Bronchial epithelial cell (primary cell): ENCODE data around the gene ZNF878. TPM values are rescaled to one million over a fixed set of nuclear protein-coding genes. Genes with fewer than 3 reads are reported as not detected.
A peak's percentile ranks its signal among the peaks of the same experiment; 100 is the strongest.

Experiments
- DNase-seq: peaks from one replicate; pipeline ENCODE4 v3.0.0-alpha.2; 2010; ENCODE audit warnings: low read depth
- FAIRE-seq: peaks from 2 replicates; lab custom pipeline; 2011; peaks lifted over from hg19 to GRCh38; lab: Jason Lieb, UNC
- H3K27me3 ChIP-seq: 2 replicates; pipeline ENCODE4 v1.5.1; 2011; ENCODE audit warnings: low read length; ENCODE audit not compliant: control insufficient read depth, insufficient read depth
- H3K36me3 ChIP-seq: 2 replicates; pipeline ENCODE4 v1.5.1; 2011; ENCODE audit warnings: low read length; ENCODE audit not compliant: control insufficient read depth, insufficient read depth
- H3K4me3 ChIP-seq: 2 replicates; pipeline ENCODE4 v1.5.1; 2011; ENCODE audit warnings: mild to moderate bottlenecking, low read depth, low read length, control low read depth
- total RNA-seq: library from RNA; depleted of rRNA; stranded (reverse); fragments of >200 nt; gene quantifications from 2 replicates; pipeline ENCODE4 v1.2.1, GENCODE V29; 2014
- TF ChIP-seq, protein P1 (sequence below): IDR thresholded peaks from 2 replicates; pipeline ENCODE4 v1.5.1; 2011; ENCODE audit warnings: mild to moderate bottlenecking, moderate library complexity, low read length, control low read depth, inconsistent platforms; ENCODE audit not compliant: insufficient read depth, severe bottlenecking

ZNF878 gene
- total RNA-seq, 1 donor from 2014 or later: not detected

GRCh38 chr19:12015753-12016116 is 37.0 kb downstream of the ZNF878 start:
- TF ChIP-seq, protein P1, sequence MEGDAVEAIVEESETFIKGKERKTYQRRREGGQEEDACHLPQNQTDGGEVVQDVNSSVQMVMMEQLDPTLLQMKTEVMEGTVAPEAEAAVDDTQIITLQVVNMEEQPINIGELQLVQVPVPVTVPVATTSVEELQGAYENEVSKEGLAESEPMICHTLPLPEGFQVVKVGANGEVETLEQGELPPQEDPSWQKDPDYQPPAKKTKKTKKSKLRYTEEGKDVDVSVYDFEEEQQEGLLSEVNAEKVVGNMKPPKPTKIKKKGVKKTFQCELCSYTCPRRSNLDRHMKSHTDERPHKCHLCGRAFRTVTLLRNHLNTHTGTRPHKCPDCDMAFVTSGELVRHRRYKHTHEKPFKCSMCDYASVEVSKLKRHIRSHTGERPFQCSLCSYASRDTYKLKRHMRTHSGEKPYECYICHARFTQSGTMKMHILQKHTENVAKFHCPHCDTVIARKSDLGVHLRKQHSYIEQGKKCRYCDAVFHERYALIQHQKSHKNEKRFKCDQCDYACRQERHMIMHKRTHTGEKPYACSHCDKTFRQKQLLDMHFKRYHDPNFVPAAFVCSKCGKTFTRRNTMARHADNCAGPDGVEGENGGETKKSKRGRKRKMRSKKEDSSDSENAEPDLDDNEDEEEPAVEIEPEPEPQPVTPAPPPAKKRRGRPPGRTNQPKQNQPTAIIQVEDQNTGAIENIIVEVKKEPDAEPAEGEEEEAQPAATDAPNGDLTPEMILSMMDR: no peak
- FAIRE-seq (no peak), DNase-seq (no peak)
- Histone ChIP-seq H3K4me3 (no peak overlapping the region), H3K27me3 (no peaks in the 10 kb centered on the region), H3K36me3 (peaks cover 6% of the 10 kb centered on the region)

DNA sequence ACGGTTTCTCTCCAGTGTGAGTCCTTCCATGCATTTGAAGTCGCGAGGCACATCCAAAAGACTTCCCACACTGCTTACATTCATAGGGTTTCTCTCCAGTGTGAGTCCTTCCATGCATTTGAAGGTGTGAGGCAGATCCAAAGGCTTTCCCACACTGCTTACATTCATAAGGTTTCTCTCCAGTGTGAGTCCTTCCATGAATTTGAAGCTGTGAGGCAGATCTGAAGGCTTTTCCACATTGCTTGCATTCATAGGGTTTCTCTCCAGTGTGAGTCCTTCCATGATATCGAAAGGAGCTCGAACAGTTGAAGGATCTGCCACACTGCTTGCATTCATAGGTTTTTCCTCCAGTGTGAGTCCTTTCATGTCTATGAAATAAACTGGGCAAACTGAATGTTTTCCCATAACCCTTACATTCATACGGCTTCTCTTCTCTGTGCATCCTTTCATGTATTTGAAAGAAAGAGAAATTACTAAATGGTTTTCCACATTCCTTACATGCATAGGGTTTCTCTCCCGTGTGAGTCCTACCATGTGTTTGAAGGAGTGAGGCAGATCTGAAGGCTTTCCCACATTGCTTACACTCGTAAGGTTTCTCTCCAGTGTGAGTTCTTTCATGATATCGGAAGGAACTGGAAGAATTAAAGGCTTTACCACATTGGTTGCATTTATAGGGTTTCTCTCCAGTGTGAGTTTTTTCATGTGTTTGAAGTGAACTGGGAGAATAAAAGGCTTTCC is 37.6 kb downstream of the ZNF878 start:
- Histone ChIP-seq H3K4me3 (no peak overlapping the region), H3K27me3 (no peaks in the 10 kb centered on the region), H3K36me3 (peaks cover 6% of the 10 kb centered on the region)
- TF ChIP-seq, protein P1: no peak
- FAIRE-seq: no peak
- DNase-seq: no peak

DNA sequence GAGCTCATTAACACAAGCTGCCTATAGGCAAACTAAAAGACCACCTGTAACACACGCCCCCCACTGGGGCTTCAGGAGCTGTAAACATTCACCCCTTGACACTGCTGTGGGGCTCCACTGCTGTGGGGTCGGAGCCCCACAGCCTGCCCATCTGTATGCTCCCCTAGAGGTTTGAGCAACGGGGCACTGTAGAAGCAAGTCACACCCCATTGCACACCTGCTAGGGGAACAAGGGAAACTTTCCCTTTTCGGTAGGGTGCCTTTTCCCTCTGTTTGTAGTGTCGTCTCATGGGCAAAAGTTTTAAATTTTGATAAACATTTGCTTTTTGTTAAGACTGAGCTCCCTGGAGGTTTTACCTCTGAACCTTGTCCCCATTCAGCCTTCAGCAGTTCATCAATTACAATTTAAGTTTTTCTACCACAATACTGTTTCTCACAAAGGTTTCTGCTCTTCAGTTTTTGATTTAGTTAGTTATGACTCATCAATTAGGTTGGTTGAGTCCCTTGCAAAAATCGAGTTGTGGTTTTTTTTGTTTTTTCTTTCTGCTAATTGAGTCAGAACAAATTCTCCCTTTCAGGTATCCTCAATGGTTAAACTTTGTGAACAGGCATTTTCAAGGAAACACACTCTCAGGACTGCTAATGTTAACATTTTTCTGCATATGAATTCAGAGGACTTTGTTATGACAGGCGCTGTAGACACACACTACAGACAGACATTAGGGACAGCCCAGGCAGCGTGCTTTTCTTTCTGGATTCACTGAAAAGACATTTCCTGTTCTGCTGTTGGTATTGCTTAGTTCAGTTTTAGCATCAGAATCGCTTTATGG is 52.4 kb downstream of the ZNF878 start:
- FAIRE-seq: no peak
- Histone ChIP-seq H3K4me3 (no peak overlapping the region), H3K27me3 (no peaks in the 10 kb centered on the region), H3K36me3 (no peaks in the 10 kb centered on the region)
- peak; percentile 12 for DNase-seq
- TF ChIP-seq, protein P1: no peak

- no peaks in the 10 kb centered on the region for H3K36me3 ChIP-seq
- H3K4me3 ChIP-seq: no peak overlapping the region
- TF ChIP-seq, protein P1: no peak
- FAIRE-seq: no peak
- H3K27me3 ChIP-seq: no peaks in the 10 kb centered on the region
- no peak for DNase-seq
These were observed 57.6 kb downstream of the ZNF878 start for GRCh38 chr19:11995174-11995573.

Other genes starting within 250 kb of the ZNF878 start
- gene ZNF440, start 238.7 kb downstream of the ZNF878 start, total RNA-seq: 9.0 and 11.3 TPM in 2 replicates
- gene ZNF439, start 204.2 kb downstream of the ZNF878 start, total RNA-seq: 0.53 and 1.7 TPM in 2 replicates
- under 0.01 and 0.26 TPM in 2 replicates for gene ZNF69, start 165.2 kb downstream of the ZNF878 start, total RNA-seq
- 9.5 and 10.0 TPM in 2 replicates for gene ZNF700, start 127.9 kb downstream of the ZNF878 start, total RNA-seq
- gene ZNF763, start 87.9 kb downstream of the ZNF878 start, total RNA-seq: 0.79 and 1.3 TPM in 2 replicates
- 5.5 and 8.8 TPM in 2 replicates for gene ZNF433, start 17.3 kb downstream of the ZNF878 start, total RNA-seq
- gene ZNF844, start 11.8 kb upstream of the ZNF878 start, total RNA-seq: 1.6 and 4.1 TPM in 2 replicates
- gene ZNF20, start 87.4 kb upstream of the ZNF878 start, total RNA-seq: 3.2 and 5.2 TPM in 2 replicates
- 5.0 and 8.7 TPM in 2 replicates for gene ZNF625, start 103.8 kb upstream of the ZNF878 start, total RNA-seq
- 4.5 and 5.9 TPM in 2 replicates for gene ZNF136, start 110.1 kb upstream of the ZNF878 start, total RNA-seq
- 7.4 and 10.5 TPM in 2 replicates for gene ZNF44, start 241.9 kb upstream of the ZNF878 start, total RNA-seq